ENCODE results near the gene PTPRD.

DNA sequence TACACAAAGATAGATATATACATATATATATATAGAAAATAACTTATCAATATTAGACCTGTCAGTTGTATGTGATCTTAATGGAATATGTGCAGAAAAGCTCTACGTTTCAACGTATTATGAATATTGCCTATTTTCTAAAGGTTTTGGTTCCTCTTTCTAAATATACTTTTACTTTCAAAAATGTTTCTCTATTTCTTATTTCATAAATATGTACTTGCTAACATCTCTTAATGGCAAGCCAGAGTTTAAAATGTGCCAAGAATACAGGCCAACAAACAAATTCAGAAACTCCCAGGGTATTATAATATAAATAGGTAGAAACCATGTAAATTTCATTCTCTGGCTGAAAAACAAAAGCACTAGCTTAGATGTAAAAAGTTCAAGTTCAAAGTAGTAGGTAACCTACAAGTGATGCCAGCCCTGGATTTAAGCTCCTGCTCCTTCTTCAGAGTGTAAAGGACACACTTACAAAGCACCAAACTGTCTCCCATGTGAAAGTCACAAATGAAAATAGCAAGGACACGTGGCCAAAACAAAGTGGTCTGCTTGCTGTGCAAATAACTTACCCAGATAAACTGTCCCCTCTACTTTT is 2128.1 kb downstream of the PTPRD start:
- TF ChIP-seq POLR2AphosphoS5 (IDR thresholded peaks at IDR 0.05; ENCODE audit: low read depth) (no peak), CREB1 (CRISPR knock-in tag; IDR thresholded peaks at IDR 0.05; ENCODE audit: low read depth) (no peak), EZH2 (IDR thresholded peaks at IDR 0.05; ENCODE audit: low read depth, unreplicated experiment) (no peak), EZH2phosphoT487 (IDR thresholded peaks at IDR 0.05; ENCODE audit: unreplicated experiment) (no peak), STAT1 (IDR thresholded peaks at IDR 0.05; ENCODE audit: unreplicated experiment) (no peak), ZNF114 (CRISPR knock-in tag; IDR thresholded peaks at IDR 0.05) (no peak), JUNB (IDR thresholded peaks at IDR 0.05; ENCODE audit: unreplicated experiment) (no peak), NANOG (IDR thresholded peaks at IDR 0.05; ENCODE audit: borderline replicate concordance) (no peak)
- TF ChIP-seq, protein P1, sequence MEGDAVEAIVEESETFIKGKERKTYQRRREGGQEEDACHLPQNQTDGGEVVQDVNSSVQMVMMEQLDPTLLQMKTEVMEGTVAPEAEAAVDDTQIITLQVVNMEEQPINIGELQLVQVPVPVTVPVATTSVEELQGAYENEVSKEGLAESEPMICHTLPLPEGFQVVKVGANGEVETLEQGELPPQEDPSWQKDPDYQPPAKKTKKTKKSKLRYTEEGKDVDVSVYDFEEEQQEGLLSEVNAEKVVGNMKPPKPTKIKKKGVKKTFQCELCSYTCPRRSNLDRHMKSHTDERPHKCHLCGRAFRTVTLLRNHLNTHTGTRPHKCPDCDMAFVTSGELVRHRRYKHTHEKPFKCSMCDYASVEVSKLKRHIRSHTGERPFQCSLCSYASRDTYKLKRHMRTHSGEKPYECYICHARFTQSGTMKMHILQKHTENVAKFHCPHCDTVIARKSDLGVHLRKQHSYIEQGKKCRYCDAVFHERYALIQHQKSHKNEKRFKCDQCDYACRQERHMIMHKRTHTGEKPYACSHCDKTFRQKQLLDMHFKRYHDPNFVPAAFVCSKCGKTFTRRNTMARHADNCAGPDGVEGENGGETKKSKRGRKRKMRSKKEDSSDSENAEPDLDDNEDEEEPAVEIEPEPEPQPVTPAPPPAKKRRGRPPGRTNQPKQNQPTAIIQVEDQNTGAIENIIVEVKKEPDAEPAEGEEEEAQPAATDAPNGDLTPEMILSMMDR (conservative IDR thresholded peaks at IDR 0.05; ENCODE audit: low read depth in 2 of 2): no peak
- TF ChIP-seq, protein P2, sequence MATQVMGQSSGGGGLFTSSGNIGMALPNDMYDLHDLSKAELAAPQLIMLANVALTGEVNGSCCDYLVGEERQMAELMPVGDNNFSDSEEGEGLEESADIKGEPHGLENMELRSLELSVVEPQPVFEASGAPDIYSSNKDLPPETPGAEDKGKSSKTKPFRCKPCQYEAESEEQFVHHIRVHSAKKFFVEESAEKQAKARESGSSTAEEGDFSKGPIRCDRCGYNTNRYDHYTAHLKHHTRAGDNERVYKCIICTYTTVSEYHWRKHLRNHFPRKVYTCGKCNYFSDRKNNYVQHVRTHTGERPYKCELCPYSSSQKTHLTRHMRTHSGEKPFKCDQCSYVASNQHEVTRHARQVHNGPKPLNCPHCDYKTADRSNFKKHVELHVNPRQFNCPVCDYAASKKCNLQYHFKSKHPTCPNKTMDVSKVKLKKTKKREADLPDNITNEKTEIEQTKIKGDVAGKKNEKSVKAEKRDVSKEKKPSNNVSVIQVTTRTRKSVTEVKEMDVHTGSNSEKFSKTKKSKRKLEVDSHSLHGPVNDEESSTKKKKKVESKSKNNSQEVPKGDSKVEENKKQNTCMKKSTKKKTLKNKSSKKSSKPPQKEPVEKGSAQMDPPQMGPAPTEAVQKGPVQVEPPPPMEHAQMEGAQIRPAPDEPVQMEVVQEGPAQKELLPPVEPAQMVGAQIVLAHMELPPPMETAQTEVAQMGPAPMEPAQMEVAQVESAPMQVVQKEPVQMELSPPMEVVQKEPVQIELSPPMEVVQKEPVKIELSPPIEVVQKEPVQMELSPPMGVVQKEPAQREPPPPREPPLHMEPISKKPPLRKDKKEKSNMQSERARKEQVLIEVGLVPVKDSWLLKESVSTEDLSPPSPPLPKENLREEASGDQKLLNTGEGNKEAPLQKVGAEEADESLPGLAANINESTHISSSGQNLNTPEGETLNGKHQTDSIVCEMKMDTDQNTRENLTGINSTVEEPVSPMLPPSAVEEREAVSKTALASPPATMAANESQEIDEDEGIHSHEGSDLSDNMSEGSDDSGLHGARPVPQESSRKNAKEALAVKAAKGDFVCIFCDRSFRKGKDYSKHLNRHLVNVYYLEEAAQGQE (IDR thresholded peaks at IDR 0.05; ENCODE audit: unreplicated experiment): no peak
- TF ChIP-seq, protein P3, sequence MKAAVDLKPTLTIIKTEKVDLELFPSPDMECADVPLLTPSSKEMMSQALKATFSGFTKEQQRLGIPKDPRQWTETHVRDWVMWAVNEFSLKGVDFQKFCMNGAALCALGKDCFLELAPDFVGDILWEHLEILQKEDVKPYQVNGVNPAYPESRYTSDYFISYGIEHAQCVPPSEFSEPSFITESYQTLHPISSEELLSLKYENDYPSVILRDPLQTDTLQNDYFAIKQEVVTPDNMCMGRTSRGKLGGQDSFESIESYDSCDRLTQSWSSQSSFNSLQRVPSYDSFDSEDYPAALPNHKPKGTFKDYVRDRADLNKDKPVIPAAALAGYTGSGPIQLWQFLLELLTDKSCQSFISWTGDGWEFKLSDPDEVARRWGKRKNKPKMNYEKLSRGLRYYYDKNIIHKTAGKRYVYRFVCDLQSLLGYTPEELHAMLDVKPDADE (IDR thresholded peaks at IDR 0.05): no peak
